Activated CD8-positive, alpha-beta T cell treated with anti-CD3 and anti-CD28 coated beads for 36 hours (primary cell): ENCODE results near the gene CNST. TPM values are rescaled to one million over a fixed set of nuclear protein-coding genes. Genes with fewer than 3 reads are reported as not detected.

Experiments used
- ATAC-seq: fragments of 200-7000 bp; cut with Tn5 transposase; one replicate; pipeline ENCODE4 v1.10.0; 2021; ENCODE audit warnings: mild to moderate bottlenecking, moderate library complexity
- CTCF ChIA-PET: fragments of 350-600 bp; sonication (Branson Sonifier 250); formaldehyde crosslinking; loops from one replicate; lab custom pipeline; 2021; ENCODE audit warnings: antibody characterized with exemption; lab: Charles Lee
- POLR2A ChIA-PET: fragments of 350-600 bp; sonication (Branson Sonifier 250); formaldehyde crosslinking; loops from one replicate; lab custom pipeline; 2021; ENCODE audit warnings: antibody characterized with exemption; lab: Charles Lee
- DNase-seq: peaks from one replicate; pipeline ENCODE4 v3.0.0-alpha.2; 2020
- H3K27ac Mint-ChIP-seq: one replicate; pipeline ENCODE4 v1.8.0; 2021; ENCODE audit warnings: mild to moderate bottlenecking, mixed read lengths
- H3K27me3 Mint-ChIP-seq: one replicate; pipeline ENCODE4 v1.8.0; 2021; ENCODE audit warnings: mixed read lengths
- H3K36me3 Mint-ChIP-seq: one replicate; pipeline ENCODE4 v1.8.0; 2021; ENCODE audit warnings: low read depth, mixed read lengths
- H3K4me1 Mint-ChIP-seq: one replicate; pipeline ENCODE4 v1.8.0; 2021; ENCODE audit warnings: low read depth, mixed read lengths
- H3K4me3 Mint-ChIP-seq: one replicate; pipeline ENCODE4 v1.8.0; 2021; ENCODE audit warnings: mild to moderate bottlenecking, moderate library complexity, mixed read lengths
- H3K9me3 Mint-ChIP-seq: one replicate; pipeline ENCODE4 v1.8.0; 2021; ENCODE audit warnings: mixed read lengths
- intact Hi-C: fragments of 100-400 bp; cut with micrococcal nuclease; formaldehyde crosslinking; loops from one replicate; pipeline ENCODE4 v1.10.0; 2022
- total RNA-seq, 2 experiments: library from RNA; stranded (reverse); gene quantifications; one replicate each; pipeline ENCODE4 v1.2.3, GENCODE V29; 2021
- TF ChIP-seq, protein P1 (sequence below): fragments of 200-600 bp; IDR thresholded peaks from one replicate; pipeline ENCODE4 v1.8.0; 2022; ENCODE audit warnings: antibody characterized with exemption, mild to moderate bottlenecking

The CNST gene
- total RNA-seq, 2 experiments from 2014 or later: 23.5 to 25.1 TPM

DNA sequence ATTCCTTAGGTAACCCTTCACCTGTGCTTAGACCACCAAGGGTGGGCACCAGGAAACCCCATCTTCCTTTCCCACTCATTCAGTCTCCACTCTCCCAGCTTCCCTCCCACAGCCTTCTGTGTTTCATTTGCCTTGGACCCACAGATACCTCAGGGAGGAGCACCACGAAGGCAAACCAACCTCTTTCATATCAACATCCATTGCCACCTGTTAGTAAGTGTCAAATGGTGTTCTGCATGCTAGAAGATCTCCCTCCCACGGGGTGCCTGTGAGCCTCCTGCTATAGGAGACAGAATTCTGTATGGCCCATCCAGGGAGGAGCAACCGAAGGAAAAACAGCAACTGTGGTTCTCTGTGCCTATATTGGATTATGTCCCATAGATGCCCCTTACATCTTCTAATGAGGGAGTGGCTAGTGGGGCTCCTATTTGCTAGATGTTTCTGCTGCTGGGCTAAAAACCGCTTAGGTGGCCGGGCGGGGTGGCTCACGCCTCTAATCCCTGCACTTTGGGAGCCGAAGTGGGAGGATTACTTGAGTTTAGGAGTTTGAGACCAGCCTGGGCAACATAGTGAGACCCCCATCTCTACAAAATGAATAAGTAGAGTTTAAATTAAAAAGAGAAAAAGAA, 132.3 kb downstream of the CNST start:
- Mint-ChIP-seq H3K36me3 (no peaks in the 10 kb centered on the region), H3K9me3 (peaks cover 12% of the 10 kb centered on the region), H3K27me3 (no peaks in the 10 kb centered on the region), H3K4me3 (peak overlapping the region; percentile 44), H3K4me1 (peaks cover 3% of the 10 kb centered on the region), H3K27ac (no peak overlapping the region)
- ChIA-PET POLR2A (interaction anchor here (0.7 kb wide), 1 partner anchor 25 kb away, joined by 3 read pairs; no protein-coding TSS in a partner anchor), CTCF (interaction anchor here (1.2 kb wide), 1 partner anchor 9 kb away, joined by 3 read pairs; no protein-coding TSS in a partner anchor)
- DNase-seq (no peak), ATAC-seq (no peak)
- TF ChIP-seq, protein P1, sequence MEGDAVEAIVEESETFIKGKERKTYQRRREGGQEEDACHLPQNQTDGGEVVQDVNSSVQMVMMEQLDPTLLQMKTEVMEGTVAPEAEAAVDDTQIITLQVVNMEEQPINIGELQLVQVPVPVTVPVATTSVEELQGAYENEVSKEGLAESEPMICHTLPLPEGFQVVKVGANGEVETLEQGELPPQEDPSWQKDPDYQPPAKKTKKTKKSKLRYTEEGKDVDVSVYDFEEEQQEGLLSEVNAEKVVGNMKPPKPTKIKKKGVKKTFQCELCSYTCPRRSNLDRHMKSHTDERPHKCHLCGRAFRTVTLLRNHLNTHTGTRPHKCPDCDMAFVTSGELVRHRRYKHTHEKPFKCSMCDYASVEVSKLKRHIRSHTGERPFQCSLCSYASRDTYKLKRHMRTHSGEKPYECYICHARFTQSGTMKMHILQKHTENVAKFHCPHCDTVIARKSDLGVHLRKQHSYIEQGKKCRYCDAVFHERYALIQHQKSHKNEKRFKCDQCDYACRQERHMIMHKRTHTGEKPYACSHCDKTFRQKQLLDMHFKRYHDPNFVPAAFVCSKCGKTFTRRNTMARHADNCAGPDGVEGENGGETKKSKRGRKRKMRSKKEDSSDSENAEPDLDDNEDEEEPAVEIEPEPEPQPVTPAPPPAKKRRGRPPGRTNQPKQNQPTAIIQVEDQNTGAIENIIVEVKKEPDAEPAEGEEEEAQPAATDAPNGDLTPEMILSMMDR: no peak
- intact Hi-C loops: no loop called here

GRCh38 chr1:246699095-246699735, 133.0 kb downstream of the CNST start:
- Mint-ChIP-seq H3K27me3 (no peaks in the 10 kb centered on the region), H3K36me3 (no peaks in the 10 kb centered on the region), H3K4me1 (peaks cover 3% of the 10 kb centered on the region)

GRCh38 chr1:246703581-246703980, 137.3 kb downstream of the CNST start:
- ChIA-PET CTCF (interaction anchor here (1.4 kb wide), 1 partner anchor 14 kb away, joined by 8 read pairs; no protein-coding TSS in a partner anchor), POLR2A (no interaction called here)
- DNase-seq: no peak
- Mint-ChIP-seq H3K9me3 (no peaks in the 10 kb centered on the region), H3K4me3 (no peak overlapping the region), H3K36me3 (no peaks in the 10 kb centered on the region), H3K4me1 (peaks cover 5% of the 10 kb centered on the region), H3K27ac (no peak overlapping the region), H3K27me3 (no peaks in the 10 kb centered on the region)
- ATAC-seq: no peak
- TF ChIP-seq, protein P1: no peak
- intact Hi-C loops: loop anchor here (5.0 kb wide), 1 partner anchor 211 kb away; no protein-coding TSS in a partner anchor

More at GRCh38 chr1:246699095-246699735, 133.0 kb downstream of the CNST start:
- TF ChIP-seq, protein P1: peak; percentile 85
- peak overlapping the region; percentile 44 for H3K4me3 Mint-ChIP-seq
- DNase-seq (peak; percentile 95), ATAC-seq (peak; percentile 97)
- ChIA-PET POLR2A (no interaction called here), CTCF (interaction anchor here (1.0 to 1.2 kb wide), 2 partner anchors 10 to 12 kb away, joined by 4 to 5 read pairs; no protein-coding TSS in a partner anchor)
- peaks cover 8% of the 10 kb centered on the region for H3K9me3 Mint-ChIP-seq
- H3K27ac Mint-ChIP-seq: no peak overlapping the region
- intact Hi-C loops: no loop called here

DNA sequence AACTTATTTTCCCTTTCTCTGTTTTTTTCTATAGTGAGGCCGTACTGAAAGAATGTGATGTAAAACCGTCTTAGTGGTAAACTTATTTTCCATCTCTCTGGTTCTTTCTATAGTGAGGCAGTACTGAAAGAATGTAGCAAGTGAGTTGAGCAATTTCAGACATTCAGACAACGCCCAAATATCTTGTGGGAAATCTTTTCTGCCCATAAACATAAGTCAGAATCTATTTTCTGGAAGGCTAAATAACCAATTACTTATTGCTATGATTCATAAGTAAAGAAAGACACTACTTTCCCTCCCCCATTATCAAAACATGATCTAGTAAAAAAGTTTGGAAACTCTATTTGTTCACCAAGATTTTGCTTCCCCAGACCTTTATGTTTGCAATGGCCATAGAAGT, 139.1 kb downstream of the CNST start:
- intact Hi-C loops: no loop called here
- H3K36me3 Mint-ChIP-seq: no peaks in the 10 kb centered on the region
- H3K4me1 Mint-ChIP-seq: peaks cover 2% of the 10 kb centered on the region
- DNase-seq: no peak
- ChIA-PET CTCF (no interaction called here), POLR2A (no interaction called here)
- no peak overlapping the region for H3K27ac Mint-ChIP-seq
- H3K9me3 Mint-ChIP-seq: peaks cover 2% of the 10 kb centered on the region
- H3K4me3 Mint-ChIP-seq: no peak overlapping the region
- no peak for ATAC-seq
- TF ChIP-seq, protein P1: no peak
- H3K27me3 Mint-ChIP-seq: no peaks in the 10 kb centered on the region

DNA sequence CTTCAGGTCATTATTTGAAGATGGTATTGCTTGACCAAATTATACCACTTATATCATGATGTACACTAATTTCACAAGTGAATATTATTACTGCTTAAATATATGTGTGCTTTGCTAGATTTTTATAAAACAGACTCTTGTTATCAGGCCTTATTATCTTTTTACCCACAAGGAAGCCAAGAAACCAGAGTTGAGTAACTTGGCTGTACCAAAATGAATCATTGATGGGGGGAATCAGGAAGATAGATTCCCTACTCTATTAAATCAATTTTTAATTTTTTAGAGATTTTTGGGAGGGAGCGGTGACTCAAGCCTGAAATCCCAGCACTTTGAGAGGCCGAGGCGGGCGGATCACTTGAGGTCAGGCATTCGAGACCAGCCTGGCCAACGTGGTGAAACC, 141.9 kb downstream of the CNST start:
- intact Hi-C loops: no loop called here
- ATAC-seq (no peak), DNase-seq (no peak)
- Mint-ChIP-seq H3K36me3 (no peaks in the 10 kb centered on the region), H3K27ac (no peak overlapping the region), H3K9me3 (peaks cover 2% of the 10 kb centered on the region), H3K4me3 (no peak overlapping the region), H3K4me1 (peaks cover 2% of the 10 kb centered on the region), H3K27me3 (peaks cover 3% of the 10 kb centered on the region)
- ChIA-PET CTCF (interaction anchor here (1.4 to 2.3 kb wide), 2 partner anchors 19 to 215 kb away, joined by 3 to 10 read pairs; no protein-coding TSS in a partner anchor), POLR2A (interaction anchor here (1.0 kb wide), 1 partner anchor 15 kb away, joined by 3 read pairs; no protein-coding TSS in a partner anchor)
- TF ChIP-seq, protein P1: no peak
